GM20431 (cell line): ENCODE measurements around the gene KCTD5.

Experiments
- in situ Hi-C: fragments of 300-500 bp; cut with MseI, MboI; formaldehyde crosslinking; loops from one replicate; pipeline ENCODE4 v1.15.0; 2020; ENCODE audit warnings: low sequenced_read_pairs; ENCODE audit not compliant: unreplicated experiment

The KCTD5 gene

GRCh38 chr16:2744711-2745110, 62.4 kb downstream of the KCTD5 start:
- in situ Hi-C loops: no loop called here

- in situ Hi-C loops: no loop called here
Observed at GRCh38 chr16:2745116-2745890, 63.0 kb downstream of the KCTD5 start.

- in situ Hi-C loops: no loop called here
Observed at GRCh38 chr16:2745961-2746360, 63.6 kb downstream of the KCTD5 start.

- in situ Hi-C loops: no loop called here
Observed at GRCh38 chr16:2748757-2749455, 66.6 kb downstream of the KCTD5 start.

GRCh38 chr16:2749476-2749875, 67.2 kb downstream of the KCTD5 start:
- in situ Hi-C loops: no loop called here

GRCh38 chr16:2749936-2750335, 67.6 kb downstream of the KCTD5 start:
- in situ Hi-C loops: no loop called here

- in situ Hi-C loops: no loop called here
Observed at GRCh38 chr16:2751577-2752034, 69.3 kb downstream of the KCTD5 start.

GRCh38 chr16:2752035-2752849, 69.9 kb downstream of the KCTD5 start, which contains the start of gene SRRM2:
Gene SRRM2 (plus strand): TSS chr16:2752638. CDS start chr16:2756365, 3,727 bp downstream.
- in situ Hi-C loops: no loop called here

GRCh38 chr16:2752850-2753732, 70.8 kb downstream of the KCTD5 start:
- in situ Hi-C loops: no loop called here

- in situ Hi-C loops: no loop called here
Observed at GRCh38 chr16:2753733-2754020, 71.4 kb downstream of the KCTD5 start.

- in situ Hi-C loops: no loop called here
Observed at GRCh38 chr16:2755158-2755557, 72.8 kb downstream of the KCTD5 start.

GRCh38 chr16:2756288-2757015, 74.1 kb downstream of the KCTD5 start:
- in situ Hi-C loops: no loop called here

- in situ Hi-C loops: no loop called here
Observed at GRCh38 chr16:2757344-2757743, 75.0 kb downstream of the KCTD5 start.
